ENCODE data around the gene KAT6B. TPM values are rescaled to one million over a fixed set of nuclear protein-coding genes. Genes with fewer than 3 reads are reported as not detected.

The KAT6B gene
- total RNA-seq, 1 donor from 2014 or later = 15.6 TPM

GRCh38 chr10:75029857-75030256 is 203.5 kb downstream of the KAT6B start:
- no peak for DNase-seq (ENCODE audit: extremely low read depth, low read depth, low spot score)

- DNase-seq (ENCODE audit: extremely low read depth, low read depth, low spot score) = no peak
Measured at GRCh38 chr10:75030371-75030770, 204.0 kb downstream of the KAT6B start.

DNA sequence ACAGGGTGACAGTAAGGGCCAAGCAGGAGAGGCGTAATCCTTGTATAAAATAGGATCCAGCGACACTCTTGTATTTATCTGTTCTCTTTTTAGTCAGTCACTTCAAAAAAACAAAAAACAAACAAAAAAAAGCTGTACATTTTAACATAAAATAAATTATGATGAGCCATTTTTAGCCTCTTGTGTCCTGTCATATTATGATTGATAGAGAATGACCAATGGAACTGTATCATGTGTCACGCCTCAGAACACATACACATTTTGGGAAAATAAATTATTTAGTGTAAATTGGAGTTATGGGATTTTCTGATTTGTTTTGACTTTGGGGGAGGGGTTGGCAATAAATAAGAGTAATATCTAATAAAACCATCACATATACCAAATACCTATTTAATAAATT is 205.7 kb downstream of the KAT6B start:
- DNase-seq (ENCODE audit: extremely low read depth, low read depth, low spot score) = no peak

- no peak for DNase-seq (ENCODE audit: extremely low read depth, low read depth, low spot score)
Measured at GRCh38 chr10:75032813-75033212, 206.4 kb downstream of the KAT6B start.

GRCh38 chr10:75033399-75034130 is 207.2 kb downstream of the KAT6B start:
- no peak for DNase-seq (ENCODE audit: extremely low read depth, low read depth, low spot score)

GRCh38 chr10:75034131-75034512 is 207.7 kb downstream of the KAT6B start:
- DNase-seq (ENCODE audit: extremely low read depth, low read depth, low spot score) = no peak

DNA sequence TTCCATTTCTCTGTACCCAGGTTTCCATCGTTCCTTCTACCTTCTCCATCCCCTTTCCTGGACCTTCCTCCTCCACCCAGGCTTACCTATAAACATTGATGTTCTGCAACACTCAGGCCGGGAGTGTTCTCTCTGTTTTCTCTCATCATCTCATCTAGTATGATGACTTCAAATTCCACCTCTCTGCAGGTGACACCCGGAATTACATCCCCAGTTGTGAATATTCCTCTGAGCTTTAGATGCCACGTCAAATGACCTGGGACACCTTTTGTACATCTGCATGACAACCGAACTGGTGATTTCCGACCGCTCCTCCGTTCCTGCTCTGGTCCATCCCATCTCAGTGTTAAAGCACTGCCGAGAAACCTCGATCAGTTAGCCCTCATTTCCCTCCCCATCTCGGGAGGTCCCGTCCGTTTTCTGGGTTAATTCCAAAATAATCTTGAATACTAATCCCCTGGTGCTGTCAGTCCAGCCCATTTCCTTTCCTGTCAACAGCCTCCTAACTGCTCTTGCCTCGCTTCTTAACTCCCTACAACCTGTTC is 208.4 kb downstream of the KAT6B start:
- DNase-seq (ENCODE audit: extremely low read depth, low read depth, low spot score) = no peak

DNA sequence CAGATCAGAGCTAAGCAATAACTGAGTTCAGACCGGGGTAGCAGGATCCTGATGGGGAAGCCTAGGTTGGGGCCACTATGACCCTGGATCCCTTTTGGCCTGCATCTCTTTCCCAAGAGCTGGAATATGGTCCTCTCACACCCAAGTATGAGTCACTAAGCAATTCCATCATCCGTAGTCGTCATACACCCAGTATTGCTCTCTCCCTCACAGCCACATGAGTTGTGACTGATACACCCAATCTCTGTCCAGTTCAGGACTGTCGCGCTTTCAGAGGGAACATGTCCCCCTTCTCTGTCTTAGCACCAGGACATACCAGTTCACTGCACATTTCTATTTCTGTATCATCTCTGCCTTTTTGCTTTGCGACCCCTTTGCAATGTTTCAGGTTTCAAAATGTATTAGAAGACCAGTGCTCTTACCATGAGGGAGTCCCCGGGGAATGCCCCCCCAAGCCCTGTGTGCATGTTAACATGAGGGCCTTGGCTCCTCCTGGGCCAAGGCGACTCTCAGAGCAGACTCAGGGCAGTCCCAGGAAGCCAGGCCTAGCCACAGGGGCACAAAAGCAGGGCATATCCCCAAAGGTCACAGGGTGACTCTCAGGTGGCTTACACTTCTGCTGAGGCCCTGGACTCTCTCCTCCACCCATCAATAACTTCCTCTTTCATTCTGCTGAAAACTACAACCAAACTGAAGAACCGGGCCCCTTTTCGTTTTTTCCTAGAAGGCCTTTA is 209.7 kb downstream of the KAT6B start:
- DNase-seq (ENCODE audit: extremely low read depth, low read depth, low spot score) = no peak

- DNase-seq (ENCODE audit: extremely low read depth, low read depth, low spot score) = no peak
Measured at GRCh38 chr10:75037171-75038153, 211.1 kb downstream of the KAT6B start.

GRCh38 chr10:75038335-75038734 is 211.9 kb downstream of the KAT6B start:
- no peak for DNase-seq (ENCODE audit: extremely low read depth, low read depth, low spot score)

GRCh38 chr10:75040576-75040975 is 214.2 kb downstream of the KAT6B start:
- DNase-seq (ENCODE audit: extremely low read depth, low read depth, low spot score) = no peak

GRCh38 chr10:75042292-75042974 is 216.0 kb downstream of the KAT6B start:
- DNase-seq (ENCODE audit: extremely low read depth, low read depth, low spot score) = no peak

- DNase-seq (ENCODE audit: extremely low read depth, low read depth, low spot score) = no peak
Measured at GRCh38 chr10:75043256-75044131, 217.1 kb downstream of the KAT6B start.

DNA sequence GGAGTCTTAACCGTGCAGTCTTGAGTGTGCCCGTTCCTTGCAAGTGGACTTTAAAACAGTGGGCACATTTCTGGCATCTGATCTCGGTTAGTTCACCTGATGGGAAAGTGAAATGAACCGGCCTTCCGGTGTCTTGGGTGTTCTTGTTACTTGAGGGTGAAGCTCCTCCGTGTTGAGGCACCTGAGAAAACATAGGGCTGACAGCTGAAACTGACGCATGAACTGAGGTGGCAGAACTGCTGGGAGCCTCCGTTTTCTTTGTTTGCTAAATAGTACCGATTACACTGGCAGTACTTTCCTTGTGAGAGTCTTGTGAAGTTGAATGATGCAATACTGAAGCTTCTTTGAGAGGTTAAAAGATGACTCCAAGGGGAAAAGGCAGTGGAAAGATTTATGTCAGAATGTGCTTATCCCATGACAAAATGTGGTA is 222.3 kb downstream of the KAT6B start:
- DNase-seq (ENCODE audit: extremely low read depth, low read depth, low spot score) = no peak

DNA sequence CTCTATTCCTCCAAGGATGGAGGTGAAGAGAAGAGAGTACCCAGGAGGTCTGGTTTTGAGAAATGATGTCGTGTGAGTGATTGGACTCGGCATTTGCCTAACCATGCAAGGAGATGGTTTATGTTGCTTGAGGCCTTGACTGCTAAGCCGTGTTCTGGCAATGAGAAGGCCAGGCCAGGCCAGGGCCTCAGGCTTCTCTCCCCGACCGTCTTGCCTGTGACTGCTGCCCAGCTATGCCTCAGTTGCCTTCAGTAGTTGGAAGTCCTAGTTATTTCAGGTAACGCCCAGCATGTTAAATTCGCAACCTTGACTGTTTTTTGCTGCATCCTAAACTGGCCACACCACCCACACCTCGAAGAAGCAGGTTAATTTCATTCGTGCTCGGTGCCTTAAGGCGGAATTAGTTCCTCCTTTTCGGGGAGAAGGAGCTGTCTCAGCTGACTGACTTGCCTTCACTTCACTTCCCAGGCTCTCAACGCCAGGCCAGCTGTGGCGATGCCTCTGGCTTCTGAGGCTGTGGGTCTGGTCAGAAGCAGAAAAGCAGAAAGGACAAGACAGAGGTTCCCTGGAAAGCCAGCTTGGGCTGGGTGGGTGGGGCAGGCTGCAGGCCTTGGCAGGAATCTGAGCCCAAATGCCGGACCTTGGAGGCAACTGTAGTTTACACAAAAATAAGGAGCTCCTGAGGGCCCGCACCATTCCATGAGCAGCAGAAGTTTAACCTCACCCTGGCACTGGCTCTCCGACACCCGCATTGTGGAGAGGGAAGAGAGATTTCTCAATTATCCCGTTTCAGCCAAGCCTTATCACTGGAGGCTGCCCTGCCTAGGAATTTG is 223.1 kb downstream of the KAT6B start:
- no peak for DNase-seq (ENCODE audit: extremely low read depth, low read depth, low spot score)

DNA sequence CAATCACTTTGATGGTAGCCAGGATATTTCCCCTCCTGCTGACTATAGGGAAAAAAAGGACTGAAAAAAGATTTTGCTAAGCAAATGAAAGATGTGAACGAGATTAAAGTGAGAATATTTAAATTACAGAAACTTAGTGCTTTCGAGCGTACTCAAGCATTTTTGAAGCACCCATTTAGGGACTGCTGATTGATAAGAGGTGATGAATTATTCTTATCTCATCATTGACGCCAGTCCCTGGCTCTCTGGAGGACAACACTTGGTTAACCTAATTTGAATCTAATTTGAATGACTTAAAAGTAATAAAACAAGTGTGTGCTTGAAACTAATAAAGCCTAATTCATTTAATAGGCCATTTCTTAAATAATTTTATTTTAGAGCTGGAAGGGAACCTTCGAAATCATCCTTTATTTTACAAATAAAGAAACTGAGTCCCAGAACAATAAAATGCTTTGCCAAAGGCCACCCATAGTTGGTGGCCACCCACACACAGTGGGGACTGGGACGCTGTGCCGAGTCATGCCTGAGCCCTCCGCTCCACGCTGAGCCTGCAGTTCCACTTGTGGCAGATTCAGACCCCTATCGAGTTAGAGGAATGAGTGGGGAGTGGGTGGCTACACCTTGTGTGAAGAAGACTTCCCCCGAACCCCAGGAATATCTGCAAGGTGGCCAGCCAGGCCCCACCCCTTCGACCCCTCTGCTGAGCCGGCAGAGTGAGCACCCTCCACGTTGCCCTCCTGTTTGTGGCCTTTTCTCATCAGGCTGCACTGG is 223.9 kb downstream of the KAT6B start:
- DNase-seq (ENCODE audit: extremely low read depth, low read depth, low spot score) = no peak

- DNase-seq (ENCODE audit: extremely low read depth, low read depth, low spot score) = no peak
Measured at GRCh38 chr10:75051308-75051707, 224.9 kb downstream of the KAT6B start.

Data from glomerular endothelial cell (primary cell).